Neural progenitor cell (in vitro differentiated cells): ENCODE results near the gene POLR3B.

Experiments used
- EZH2 ChIP-seq: fragments of 200-600 bp; sonication (generic); IDR thresholded peaks from 2 replicates; pipeline ENCODE4 v1.6.1; 2017; ENCODE audit warnings: antibody characterized with exemption, mild to moderate bottlenecking, moderate library complexity
- TF ChIP-seq, protein P1 (sequence below): fragments of 200-600 bp; sonication (generic); IDR thresholded peaks from 2 replicates; pipeline ENCODE4 v1.5.1; 2017; ENCODE audit warnings: antibody characterized with exemption, mild to moderate bottlenecking

DNA sequence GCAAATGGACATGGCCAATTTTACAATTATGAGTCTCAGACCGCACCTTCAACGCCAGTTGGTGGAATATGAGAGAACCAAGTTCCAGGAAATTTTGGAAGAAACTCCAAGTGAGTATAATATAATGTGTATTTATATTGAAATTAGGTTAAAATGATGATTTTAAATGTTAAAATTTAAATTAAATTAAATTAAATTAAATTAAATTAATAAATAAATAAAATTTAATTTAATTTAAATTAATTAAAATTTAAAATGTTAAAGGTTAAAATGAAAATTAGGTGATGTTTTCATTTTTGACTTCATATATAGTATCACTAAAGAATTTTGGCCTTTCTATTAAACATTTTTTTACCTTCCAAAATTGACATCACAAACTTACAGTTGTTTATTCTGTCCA lies 34.0 kb upstream of the POLR3B start:
- TF ChIP-seq, protein P1, sequence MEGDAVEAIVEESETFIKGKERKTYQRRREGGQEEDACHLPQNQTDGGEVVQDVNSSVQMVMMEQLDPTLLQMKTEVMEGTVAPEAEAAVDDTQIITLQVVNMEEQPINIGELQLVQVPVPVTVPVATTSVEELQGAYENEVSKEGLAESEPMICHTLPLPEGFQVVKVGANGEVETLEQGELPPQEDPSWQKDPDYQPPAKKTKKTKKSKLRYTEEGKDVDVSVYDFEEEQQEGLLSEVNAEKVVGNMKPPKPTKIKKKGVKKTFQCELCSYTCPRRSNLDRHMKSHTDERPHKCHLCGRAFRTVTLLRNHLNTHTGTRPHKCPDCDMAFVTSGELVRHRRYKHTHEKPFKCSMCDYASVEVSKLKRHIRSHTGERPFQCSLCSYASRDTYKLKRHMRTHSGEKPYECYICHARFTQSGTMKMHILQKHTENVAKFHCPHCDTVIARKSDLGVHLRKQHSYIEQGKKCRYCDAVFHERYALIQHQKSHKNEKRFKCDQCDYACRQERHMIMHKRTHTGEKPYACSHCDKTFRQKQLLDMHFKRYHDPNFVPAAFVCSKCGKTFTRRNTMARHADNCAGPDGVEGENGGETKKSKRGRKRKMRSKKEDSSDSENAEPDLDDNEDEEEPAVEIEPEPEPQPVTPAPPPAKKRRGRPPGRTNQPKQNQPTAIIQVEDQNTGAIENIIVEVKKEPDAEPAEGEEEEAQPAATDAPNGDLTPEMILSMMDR, result no peak
- TF ChIP-seq EZH2, result no peak
